WTC11 (cell line): Measurements from ENCODE around the gene PHF24.

ENCODE experiments used
- CTCF ChIP-seq: fragments of 200-600 bp; IDR thresholded peaks from 2 replicates; pipeline ENCODE4 v1.8.0; 2022; ENCODE audit warnings: antibody characterized with exemption
- MLX ChIP-seq: sonication (generic); formaldehyde crosslinking; IDR thresholded peaks from 2 replicates; pipeline ENCODE4 v1.8.1; 2023; ENCODE audit warnings: mild to moderate bottlenecking, missing genetic modification reagents, moderate library complexity
- NFYB ChIP-seq: sonication (generic); formaldehyde crosslinking; conservative IDR thresholded peaks from 2 replicates; pipeline ENCODE4 v1.8.0; 2022; ENCODE audit warnings: low read depth, missing genetic modification reagents

GRCh38 chr9:34999576-34999975, 41.5 kb downstream of the PHF24 start:
- TF ChIP-seq NFYB (CRISPR knock-in tag) (no peak), MLX (CRISPR knock-in tag) (no peak), CTCF (no peak)
